Measurements from ENCODE around the gene MDP1. TPM values are rescaled to one million over a fixed set of nuclear protein-coding genes. Genes with fewer than 3 reads are reported as not detected.

Gene MDP1
- total and polyA plus RNA-seq, 10 of the 15 experiments (the other 5 are each of a cell fraction or from before 2014, with no cell fraction given) = 10.4 to 45.8 (median 23.5) TPM

- TF ChIP-seq, protein P1, sequence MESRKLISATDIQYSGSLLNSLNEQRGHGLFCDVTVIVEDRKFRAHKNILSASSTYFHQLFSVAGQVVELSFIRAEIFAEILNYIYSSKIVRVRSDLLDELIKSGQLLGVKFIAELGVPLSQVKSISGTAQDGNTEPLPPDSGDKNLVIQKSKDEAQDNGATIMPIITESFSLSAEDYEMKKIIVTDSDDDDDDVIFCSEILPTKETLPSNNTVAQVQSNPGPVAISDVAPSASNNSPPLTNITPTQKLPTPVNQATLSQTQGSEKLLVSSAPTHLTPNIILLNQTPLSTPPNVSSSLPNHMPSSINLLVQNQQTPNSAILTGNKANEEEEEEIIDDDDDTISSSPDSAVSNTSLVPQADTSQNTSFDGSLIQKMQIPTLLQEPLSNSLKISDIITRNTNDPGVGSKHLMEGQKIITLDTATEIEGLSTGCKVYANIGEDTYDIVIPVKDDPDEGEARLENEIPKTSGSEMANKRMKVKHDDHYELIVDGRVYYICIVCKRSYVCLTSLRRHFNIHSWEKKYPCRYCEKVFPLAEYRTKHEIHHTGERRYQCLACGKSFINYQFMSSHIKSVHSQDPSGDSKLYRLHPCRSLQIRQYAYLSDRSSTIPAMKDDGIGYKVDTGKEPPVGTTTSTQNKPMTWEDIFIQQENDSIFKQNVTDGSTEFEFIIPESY (IDR thresholded peaks at IDR 0.05) = 0 out of 2 replicates have a peak, but pooled peaks have one; percentile 10
- TF ChIP-seq WRNIP1 (IDR thresholded peaks at IDR 0.05; ENCODE audit: borderline replicate concordance, low read depth, low read length) (no peak), POLR2A (IDR thresholded peaks at IDR 0.05; ENCODE audit: low read depth, low read length) (peak; percentile 99), PKNOX1 (IDR thresholded peaks at IDR 0.05) (peak; percentile 69), MEF2B (IDR thresholded peaks at IDR 0.05; ENCODE audit: partially characterized antibody, poor library complexity, severe bottlenecking) (peak; percentile 65), RCOR1 (conservative IDR thresholded peaks at IDR 0.05; ENCODE audit: low read depth, low read length) (peak; percentile 24; the same call in 1 of the 2 replicates), KLF5 (IDR thresholded peaks at IDR 0.05; ENCODE audit: partially characterized antibody) (peak; percentile 89), NFYB (IDR thresholded peaks at IDR 0.05; ENCODE audit: insufficient read depth, low read depth, low read length) (peak; percentile 91), SPI1 (IDR thresholded peaks at IDR 0.05; ENCODE audit: borderline replicate concordance, insufficient read depth, low read depth, low read length) (peak; percentile 33; the same call in 1 of the 2 replicates), EGR1 (IDR thresholded peaks at IDR 0.05; ENCODE audit: borderline replicate concordance in 1 of 2, low read depth in 2 of 2, low read length in 2 of 2) (peak in 1 of 2 experiments; percentile 66; a peak in 1 of 3 replicates), YY1 (IDR thresholded peaks at IDR 0.05; ENCODE audit: low read depth, low read length) (peak; percentile 79), NR2F1 (conservative IDR thresholded peaks at IDR 0.05) (0 out of 2 replicates have a peak, but pooled peaks have one; percentile 20)
- TF ChIP-seq, protein P2, sequence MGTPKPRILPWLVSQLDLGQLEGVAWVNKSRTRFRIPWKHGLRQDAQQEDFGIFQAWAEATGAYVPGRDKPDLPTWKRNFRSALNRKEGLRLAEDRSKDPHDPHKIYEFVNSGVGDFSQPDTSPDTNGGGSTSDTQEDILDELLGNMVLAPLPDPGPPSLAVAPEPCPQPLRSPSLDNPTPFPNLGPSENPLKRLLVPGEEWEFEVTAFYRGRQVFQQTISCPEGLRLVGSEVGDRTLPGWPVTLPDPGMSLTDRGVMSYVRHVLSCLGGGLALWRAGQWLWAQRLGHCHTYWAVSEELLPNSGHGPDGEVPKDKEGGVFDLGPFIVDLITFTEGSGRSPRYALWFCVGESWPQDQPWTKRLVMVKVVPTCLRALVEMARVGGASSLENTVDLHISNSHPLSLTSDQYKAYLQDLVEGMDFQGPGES (IDR thresholded peaks at IDR 0.05) = peak; percentile 65; the same call in 1 of the 2 replicates
- TF ChIP-seq, protein P3, sequence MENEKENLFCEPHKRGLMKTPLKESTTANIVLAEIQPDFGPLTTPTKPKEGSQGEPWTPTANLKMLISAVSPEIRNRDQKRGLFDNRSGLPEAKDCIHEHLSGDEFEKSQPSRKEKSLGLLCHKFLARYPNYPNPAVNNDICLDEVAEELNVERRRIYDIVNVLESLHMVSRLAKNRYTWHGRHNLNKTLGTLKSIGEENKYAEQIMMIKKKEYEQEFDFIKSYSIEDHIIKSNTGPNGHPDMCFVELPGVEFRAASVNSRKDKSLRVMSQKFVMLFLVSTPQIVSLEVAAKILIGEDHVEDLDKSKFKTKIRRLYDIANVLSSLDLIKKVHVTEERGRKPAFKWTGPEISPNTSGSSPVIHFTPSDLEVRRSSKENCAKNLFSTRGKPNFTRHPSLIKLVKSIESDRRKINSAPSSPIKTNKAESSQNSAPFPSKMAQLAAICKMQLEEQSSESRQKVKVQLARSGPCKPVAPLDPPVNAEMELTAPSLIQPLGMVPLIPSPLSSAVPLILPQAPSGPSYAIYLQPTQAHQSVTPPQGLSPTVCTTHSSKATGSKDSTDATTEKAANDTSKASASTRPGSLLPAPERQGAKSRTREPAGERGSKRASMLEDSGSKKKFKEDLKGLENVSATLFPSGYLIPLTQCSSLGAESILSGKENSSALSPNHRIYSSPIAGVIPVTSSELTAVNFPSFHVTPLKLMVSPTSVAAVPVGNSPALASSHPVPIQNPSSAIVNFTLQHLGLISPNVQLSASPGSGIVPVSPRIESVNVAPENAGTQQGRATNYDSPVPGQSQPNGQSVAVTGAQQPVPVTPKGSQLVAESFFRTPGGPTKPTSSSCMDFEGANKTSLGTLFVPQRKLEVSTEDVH (IDR thresholded peaks at IDR 0.05; ENCODE audit: low read depth, partially characterized antibody) = peak; percentile 48
- TF ChIP-seq, protein P4, sequence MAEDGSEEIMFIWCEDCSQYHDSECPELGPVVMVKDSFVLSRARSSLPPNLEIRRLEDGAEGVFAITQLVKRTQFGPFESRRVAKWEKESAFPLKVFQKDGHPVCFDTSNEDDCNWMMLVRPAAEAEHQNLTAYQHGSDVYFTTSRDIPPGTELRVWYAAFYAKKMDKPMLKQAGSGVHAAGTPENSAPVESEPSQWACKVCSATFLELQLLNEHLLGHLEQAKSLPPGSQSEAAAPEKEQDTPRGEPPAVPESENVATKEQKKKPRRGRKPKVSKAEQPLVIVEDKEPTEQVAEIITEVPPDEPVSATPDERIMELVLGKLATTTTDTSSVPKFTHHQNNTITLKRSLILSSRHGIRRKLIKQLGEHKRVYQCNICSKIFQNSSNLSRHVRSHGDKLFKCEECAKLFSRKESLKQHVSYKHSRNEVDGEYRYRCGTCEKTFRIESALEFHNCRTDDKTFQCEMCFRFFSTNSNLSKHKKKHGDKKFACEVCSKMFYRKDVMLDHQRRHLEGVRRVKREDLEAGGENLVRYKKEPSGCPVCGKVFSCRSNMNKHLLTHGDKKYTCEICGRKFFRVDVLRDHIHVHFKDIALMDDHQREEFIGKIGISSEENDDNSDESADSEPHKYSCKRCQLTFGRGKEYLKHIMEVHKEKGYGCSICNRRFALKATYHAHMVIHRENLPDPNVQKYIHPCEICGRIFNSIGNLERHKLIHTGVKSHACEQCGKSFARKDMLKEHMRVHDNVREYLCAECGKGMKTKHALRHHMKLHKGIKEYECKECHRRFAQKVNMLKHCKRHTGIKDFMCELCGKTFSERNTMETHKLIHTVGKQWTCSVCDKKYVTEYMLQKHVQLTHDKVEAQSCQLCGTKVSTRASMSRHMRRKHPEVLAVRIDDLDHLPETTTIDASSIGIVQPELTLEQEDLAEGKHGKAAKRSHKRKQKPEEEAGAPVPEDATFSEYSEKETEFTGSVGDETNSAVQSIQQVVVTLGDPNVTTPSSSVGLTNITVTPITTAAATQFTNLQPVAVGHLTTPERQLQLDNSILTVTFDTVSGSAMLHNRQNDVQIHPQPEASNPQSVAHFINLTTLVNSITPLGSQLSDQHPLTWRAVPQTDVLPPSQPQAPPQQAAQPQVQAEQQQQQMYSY (CRISPR knock-in tag; IDR thresholded peaks at IDR 0.05) = peak; percentile 91
These were observed 2.7 kb downstream of the MDP1 start, which contains the start of gene CHMP4A (continued) for GRCh38 chr14:24212924-24213865.

Measured in GM12878 (cell line).